A549 (cell line): ENCODE results near the gene VASN. TPM values are rescaled to one million over a fixed set of nuclear protein-coding genes. Genes with fewer than 3 reads are reported as not detected.
A peak's percentile ranks its signal among the peaks of the same experiment; 100 is the strongest.

Experiments
- ATAC-seq, 2 experiments: fragments of 200-7000 bp in 1 of 2; fragments of >200 bp in 1 of 2; cut with Nextera tagmentation in 1 of 2; cut with Tn5 transposase in 1 of 2; 3 replicates each; pipeline versions ENCODE4 v1.8.0 to v1.9.1; 2018 to 2020; ENCODE audit warnings: mild to moderate bottlenecking in 1 of 2, moderate library complexity in 1 of 2
- CTCF ChIA-PET: fragments of 300-600 bp; sonication (Branson Sonifier 250); formaldehyde crosslinking; extraction: SDS; loops from one replicate; lab custom pipeline; 2021; ENCODE audit warnings: antibody characterized with exemption, inconsistent platforms; lab: Yijun Ruan, JAX
- POLR2A ChIA-PET: fragments of 350-600 bp; formaldehyde crosslinking; extraction: SDS; loops from one replicate; lab custom pipeline; 2021; ENCODE audit warnings: antibody characterized with exemption, inconsistent platforms; lab: Yijun Ruan, JAX
- DNase-seq, 2 experiments: peaks; one replicate each; pipeline versions ENCODE4 v3.0.0 to v3.0.0-alpha.2; 2011 to 2016; ENCODE audit warnings: low read depth in 1 of 2, low spot score in 1 of 2
- FAIRE-seq: peaks from 2 replicates; lab custom pipeline; 2011; peaks lifted over from hg19 to GRCh38; lab: Jason Lieb, UNC
- H3K27ac ChIP-seq, 2 experiments: fragments of >200 bp; sonication (Bioruptor Twin); formaldehyde crosslinking; 3 replicates each; pipeline ENCODE4 v1.5.1; 2016 to 2017
- H3K4me1 ChIP-seq: fragments of >200 bp; sonication (Bioruptor Twin); formaldehyde crosslinking; 3 replicates; pipeline ENCODE4 v1.6.1; 2016
- H3K4me2 ChIP-seq: fragments of >200 bp; sonication (Bioruptor Twin); formaldehyde crosslinking; 3 replicates; pipeline ENCODE4 v1.6.1; 2016
- H3K4me3 ChIP-seq: fragments of >200 bp; sonication (Bioruptor Twin); formaldehyde crosslinking; 3 replicates; pipeline ENCODE4 v1.5.1; 2016
- H3K9me3 ChIP-seq: fragments of >200 bp; sonication (Bioruptor Twin); formaldehyde crosslinking; 3 replicates; pipeline ENCODE4 v1.6.1; 2016
- ATOH8 ChIP-seq: fragments of 250-450 bp; sonication (Bioruptor Pico); IDR thresholded peaks from 2 replicates; pipeline ENCODE4 v1.5.0; 2020; ENCODE audit warnings: low read depth, mild to moderate bottlenecking, moderate library complexity
- BCL3 ChIP-seq: fragments of >200 bp; sonication (Bioruptor Twin); formaldehyde crosslinking; IDR thresholded peaks from 3 replicates; pipeline ENCODE4 v1.6.1; 2016
- CBX8 ChIP-seq: fragments of 200-600 bp; sonication (generic); IDR thresholded peaks from 2 replicates; pipeline ENCODE4 v1.6.1; 2016
- EHF ChIP-seq: fragments of 250-450 bp; sonication (Bioruptor Pico); IDR thresholded peaks from 2 replicates; pipeline ENCODE4 v1.5.0; 2020; ENCODE audit warnings: mild to moderate bottlenecking
- ELK1 ChIP-seq: fragments of 150-350 bp; IDR thresholded peaks from 2 replicates; pipeline ENCODE4 v1.6.1; 2014; ENCODE audit warnings: low read depth, mild to moderate bottlenecking, low read length
- EP300 ChIP-seq, 2 experiments: fragments of >200 bp; sonication (Bioruptor Twin); formaldehyde crosslinking; IDR thresholded peaks; 2 replicates in 1 of 2; 3 replicates in 1 of 2; pipeline ENCODE4 v1.6.1; 2016 to 2017
- FOSL2 ChIP-seq, 2 experiments: fragments of 450-650 bp in 1 of 2; fragments of >200 bp in 1 of 2; sonication (Bioruptor Twin) in 1 of 2; formaldehyde crosslinking; IDR thresholded peaks; 2 replicates each; pipeline versions ENCODE4 v1.5.0 to v1.6.1; 2016 to 2020; ENCODE audit warnings: mild to moderate bottlenecking in 1 of 2, moderate library complexity in 1 of 2
- HDAC2 ChIP-seq: fragments of 200-600 bp; sonication (generic); IDR thresholded peaks from 2 replicates; pipeline ENCODE4 v1.6.1; 2016
- HES2 ChIP-seq: fragments of >200 bp; sonication (Bioruptor Twin); formaldehyde crosslinking; IDR thresholded peaks from 2 replicates; pipeline ENCODE4 v1.6.1; 2016
- HMGXB4 ChIP-seq: fragments of 250-450 bp; sonication (Bioruptor Pico); IDR thresholded peaks from 2 replicates; pipeline ENCODE4 v1.5.0; 2021; ENCODE audit warnings: mild to moderate bottlenecking, moderate library complexity, borderline replicate concordance
- JUNB ChIP-seq: fragments of >200 bp; sonication (Bioruptor Twin); formaldehyde crosslinking; IDR thresholded peaks from 2 replicates; pipeline ENCODE4 v1.6.1; 2016
- MYC ChIP-seq: IDR thresholded peaks from 2 replicates; pipeline ENCODE4 v1.6.1; 2012; ENCODE audit warnings: mild to moderate bottlenecking, inconsistent platforms, low read length, improper control_type of control experiment, borderline replicate concordance
- NFE2L2 ChIP-seq: fragments of 150-350 bp; conservative IDR thresholded peaks from 2 replicates; pipeline ENCODE4 v1.6.1; 2014; ENCODE audit warnings: low read length
- NPAS2 ChIP-seq: fragments of 250-450 bp; sonication (Bioruptor Pico); IDR thresholded peaks from 2 replicates; pipeline ENCODE4 v1.8.0; 2022; ENCODE audit warnings: mild to moderate bottlenecking, moderate library complexity, borderline replicate concordance
- POLR2A ChIP-seq: IDR thresholded peaks from 2 replicates; pipeline ENCODE4 v1.6.1; 2012; ENCODE audit warnings: mild to moderate bottlenecking, low read length
- RAD21 ChIP-seq, 2 experiments: fragments of >200 bp in 1 of 2; sonication (Bioruptor Twin) in 1 of 2; formaldehyde crosslinking in 1 of 2; IDR thresholded peaks in 1 of 2; conservative IDR thresholded peaks in 1 of 2; 2 replicates in 1 of 2; 3 replicates in 1 of 2; pipeline ENCODE4 v1.6.1; 2012 to 2018; ENCODE audit warnings: inconsistent platforms in 1 of 2
- RARB ChIP-seq: fragments of 250-450 bp; sonication (Bioruptor Pico); IDR thresholded peaks from 2 replicates; pipeline ENCODE4 v1.8.0; 2021; ENCODE audit warnings: mild to moderate bottlenecking, moderate library complexity
- RFX5 ChIP-seq: fragments of 450-650 bp; IDR thresholded peaks from 2 replicates; pipeline ENCODE4 v1.7.1; 2014; ENCODE audit warnings: antibody characterized with exemption, mild to moderate bottlenecking, moderate library complexity
- RNF2 ChIP-seq: fragments of 200-600 bp; sonication (generic); IDR thresholded peaks from 2 replicates; pipeline ENCODE4 v1.6.1; 2016; ENCODE audit warnings: low read depth, mild to moderate bottlenecking, antibody characterized with exemption, moderate library complexity, borderline replicate concordance
- SMC3 ChIP-seq: fragments of >200 bp; sonication (Bioruptor Twin); formaldehyde crosslinking; IDR thresholded peaks from 3 replicates; pipeline ENCODE4 v1.6.1; 2018; ENCODE audit warnings: inconsistent platforms
- TFCP2L1 ChIP-seq: fragments of 250-450 bp; sonication (Bioruptor Pico); IDR thresholded peaks from 2 replicates; pipeline ENCODE4 v1.5.0; 2021; ENCODE audit warnings: mild to moderate bottlenecking
- ZNF302 ChIP-seq: fragments of 250-450 bp; sonication (Bioruptor Pico); IDR thresholded peaks from 2 replicates; pipeline ENCODE4 v1.9.0; 2021; ENCODE audit warnings: inconsistent platforms, mild to moderate bottlenecking, moderate library complexity
- ZSCAN20 ChIP-seq: fragments of 250-450 bp; sonication (Bioruptor Pico); IDR thresholded peaks from 2 replicates; pipeline ENCODE4 v1.8.0; 2022; ENCODE audit warnings: mild to moderate bottlenecking, moderate library complexity
- WGBS: methylation state at CpG from one replicate; pipeline ENCODE4 v1.1.6; 2017; ENCODE audit errors: missing lambda C conversion rate; 5-methylcytosine and 5-hydroxymethylcytosine counted together
- polyA plus RNA-seq, 4 experiments: library from polyadenylated mRNA; depleted of rRNA in 3 of 4; stranded (reverse); fragments of >200 nt; fragmentation: RNase III in 1 of 4; extraction: RNeasy Plus Mini Kit Qiagen cat#74134 plus additional on column Dnase treatment in 1 of 4; gene quantifications; 2 replicates in 3 of 4; 3 replicates in 1 of 4; pipeline ENCODE4 v1.2.3, GENCODE V29; 2011 to 2017

VASN gene
- polyA plus RNA-seq, 2 of the 4 experiments (the other 2 are of a cell fraction), result 2.3 to 4.0 TPM

GRCh38 chr16:4386951-4387565 lies 15.4 kb downstream of the VASN start:
- DNase-seq (no peak), ATAC-seq (no peak), FAIRE-seq (no peak)
- no peak for TF ChIP-seq FOSL2 (IDR thresholded peaks at IDR 0.05)
- peak; percentile 29; the same call in 1 of the 2 replicates for TF ChIP-seq FOSL2 (CRISPR knock-in tag; IDR thresholded peaks at IDR 0.05)
- no peak for TF ChIP-seq ZNF302 (CRISPR knock-in tag)
- H3K4me3 ChIP-seq, result no peak overlapping the region
- H3K4me1 ChIP-seq, result peaks cover 12% of the 10 kb centered on the region; the same call in 2 of the 3 replicates
- ChIA-PET POLR2A (no interaction called here), CTCF (interaction anchor here (0.6 to 32.6 kb wide), 8 partner anchors 12 to 700 kb away, joined by 3 to 833 read pairs (median 4); partner anchors contain the start of gene VASN)
- 90% methylated on average over 10 of the region's 10 CpGs for WGBS
- H3K4me2 ChIP-seq, result no peak overlapping the region
- peak overlapping the region in 1 of 2 experiments; percentile 26; a peak in 1 of 6 replicates for H3K27ac ChIP-seq
- no peaks in the 10 kb centered on the region for H3K9me3 ChIP-seq

GRCh38 chr16:4387781-4388180 lies 16.1 kb downstream of the VASN start:
- Histone ChIP-seq H3K4me2 (no peak overlapping the region), H3K4me3 (no peak overlapping the region), H3K9me3 (no peaks in the 10 kb centered on the region), H3K27ac (no peak overlapping the region), H3K4me1 (peaks cover 14% of the 10 kb centered on the region; the same call in 2 of the 3 replicates)
- CTCF ChIA-PET, result interaction anchor here (0.6 to 32.6 kb wide), 6 partner anchors 18 to 700 kb away, joined by 3 to 833 read pairs (median 4); partner anchors contain the start of gene VASN
- no peak for FAIRE-seq
- no peak for DNase-seq
- POLR2A ChIA-PET, result no interaction called here
- TF ChIP-seq RFX5 (no peak), POLR2A (no peak), HES2 (no peak)
- ATAC-seq, result no peak
- WGBS, result 91% methylated on average over 18 of the region's 20 CpGs

GRCh38 chr16:4388271-4389021 lies 16.8 kb downstream of the VASN start:
- POLR2A ChIA-PET, result no interaction called here
- peak overlapping the region in 1 of 2 experiments; percentile 21; a peak in 1 of 6 replicates for H3K27ac ChIP-seq
- TF ChIP-seq ATOH8 (CRISPR knock-in tag) (no peak), ELK1 (no peak), HDAC2 (no peak), JUNB (no peak), NPAS2 (no peak), EHF (CRISPR knock-in tag) (no peak), HMGXB4 (CRISPR knock-in tag) (no peak), RARB (CRISPR knock-in tag) (no peak), HES2 (no peak), CBX8 (no peak), EP300 (IDR thresholded peaks at IDR 0.05) (no peak), RNF2 (no peak), POLR2A (no peak), TFCP2L1 (CRISPR knock-in tag) (no peak), SMC3 (no peak), BCL3 (no peak), NFE2L2 (no peak), ZSCAN20 (CRISPR knock-in tag) (no peak), MYC (no peak), RAD21 (conservative IDR thresholded peaks at IDR 0.05 in 1 of 2, IDR thresholded peaks at IDR 0.05 in 1 of 2) (no peak)
- H3K4me3 ChIP-seq, result no peak overlapping the region
- CTCF ChIA-PET, result interaction anchor here (0.9 to 32.6 kb wide), 8 partner anchors 9 to 450 kb away, joined by 3 to 833 read pairs (median 4); partner anchors contain the start of gene VASN
- FAIRE-seq, result no peak
- DNase-seq, result no peak
- no peak overlapping the region for H3K4me2 ChIP-seq
- ATAC-seq, result no peak
- no peaks in the 10 kb centered on the region for H3K9me3 ChIP-seq
- 65% methylated on average over 12 of the region's 19 CpGs for WGBS
- H3K4me1 ChIP-seq, result peaks cover 19% of the 10 kb centered on the region; the same call in 2 of the 3 replicates
